Measurements from ENCODE around the gene PALM.

- no peak for TF ChIP-seq ZNF384 (IDR thresholded peaks at IDR 0.05)
- TF ChIP-seq ELF4 (IDR thresholded peaks at IDR 0.05), result no peak
- no peak for TF ChIP-seq L3MBTL2 (conservative IDR thresholded peaks at IDR 0.05)
- TF ChIP-seq HDGF (IDR thresholded peaks at IDR 0.05; ENCODE audit: borderline replicate concordance), result no peak
- no peak for TF ChIP-seq FOXM1 (IDR thresholded peaks at IDR 0.05; ENCODE audit: borderline replicate concordance)
- TF ChIP-seq TARDBP (IDR thresholded peaks at IDR 0.05), result no peak
- TF ChIP-seq NFRKB (IDR thresholded peaks at IDR 0.05), result no peak
- no peak for TF ChIP-seq SP1 (IDR thresholded peaks at IDR 0.05)
- TF ChIP-seq FOXA1 (IDR thresholded peaks at IDR 0.05), result no peak
- no peak for TF ChIP-seq SUZ12 (IDR thresholded peaks at IDR 0.05)
- TF ChIP-seq ARNT (IDR thresholded peaks at IDR 0.05), result no peak
- TF ChIP-seq, protein P1, sequence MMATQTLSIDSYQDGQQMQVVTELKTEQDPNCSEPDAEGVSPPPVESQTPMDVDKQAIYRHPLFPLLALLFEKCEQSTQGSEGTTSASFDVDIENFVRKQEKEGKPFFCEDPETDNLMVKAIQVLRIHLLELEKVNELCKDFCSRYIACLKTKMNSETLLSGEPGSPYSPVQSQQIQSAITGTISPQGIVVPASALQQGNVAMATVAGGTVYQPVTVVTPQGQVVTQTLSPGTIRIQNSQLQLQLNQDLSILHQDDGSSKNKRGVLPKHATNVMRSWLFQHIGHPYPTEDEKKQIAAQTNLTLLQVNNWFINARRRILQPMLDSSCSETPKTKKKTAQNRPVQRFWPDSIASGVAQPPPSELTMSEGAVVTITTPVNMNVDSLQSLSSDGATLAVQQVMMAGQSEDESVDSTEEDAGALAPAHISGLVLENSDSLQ (IDR thresholded peaks at IDR 0.05), result no peak
- no peak for TF ChIP-seq BHLHE40 (IDR thresholded peaks at IDR 0.05; ENCODE audit: borderline replicate concordance)
- no peak for TF ChIP-seq FOXK2 (IDR thresholded peaks at IDR 0.05)
Observed at GRCh38 chr19:784541-784940, 75.8 kb downstream of the PALM start.
